GM12801 (cell line): ENCODE data around the gene DPH1.

Source experiments
- TF ChIP-seq, protein P1 (sequence below): IDR thresholded peaks from one replicate; pipeline ENCODE4 v1.5.1; 2011; ENCODE audit warnings: control low read depth; ENCODE audit not compliant: insufficient read length; ENCODE audit errors: extremely low read depth

The DPH1 gene

GRCh38 chr17:2064980-2065785 is 35.2 kb downstream of the DPH1 start:
- TF ChIP-seq, protein P1, sequence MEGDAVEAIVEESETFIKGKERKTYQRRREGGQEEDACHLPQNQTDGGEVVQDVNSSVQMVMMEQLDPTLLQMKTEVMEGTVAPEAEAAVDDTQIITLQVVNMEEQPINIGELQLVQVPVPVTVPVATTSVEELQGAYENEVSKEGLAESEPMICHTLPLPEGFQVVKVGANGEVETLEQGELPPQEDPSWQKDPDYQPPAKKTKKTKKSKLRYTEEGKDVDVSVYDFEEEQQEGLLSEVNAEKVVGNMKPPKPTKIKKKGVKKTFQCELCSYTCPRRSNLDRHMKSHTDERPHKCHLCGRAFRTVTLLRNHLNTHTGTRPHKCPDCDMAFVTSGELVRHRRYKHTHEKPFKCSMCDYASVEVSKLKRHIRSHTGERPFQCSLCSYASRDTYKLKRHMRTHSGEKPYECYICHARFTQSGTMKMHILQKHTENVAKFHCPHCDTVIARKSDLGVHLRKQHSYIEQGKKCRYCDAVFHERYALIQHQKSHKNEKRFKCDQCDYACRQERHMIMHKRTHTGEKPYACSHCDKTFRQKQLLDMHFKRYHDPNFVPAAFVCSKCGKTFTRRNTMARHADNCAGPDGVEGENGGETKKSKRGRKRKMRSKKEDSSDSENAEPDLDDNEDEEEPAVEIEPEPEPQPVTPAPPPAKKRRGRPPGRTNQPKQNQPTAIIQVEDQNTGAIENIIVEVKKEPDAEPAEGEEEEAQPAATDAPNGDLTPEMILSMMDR = no peak

DNA sequence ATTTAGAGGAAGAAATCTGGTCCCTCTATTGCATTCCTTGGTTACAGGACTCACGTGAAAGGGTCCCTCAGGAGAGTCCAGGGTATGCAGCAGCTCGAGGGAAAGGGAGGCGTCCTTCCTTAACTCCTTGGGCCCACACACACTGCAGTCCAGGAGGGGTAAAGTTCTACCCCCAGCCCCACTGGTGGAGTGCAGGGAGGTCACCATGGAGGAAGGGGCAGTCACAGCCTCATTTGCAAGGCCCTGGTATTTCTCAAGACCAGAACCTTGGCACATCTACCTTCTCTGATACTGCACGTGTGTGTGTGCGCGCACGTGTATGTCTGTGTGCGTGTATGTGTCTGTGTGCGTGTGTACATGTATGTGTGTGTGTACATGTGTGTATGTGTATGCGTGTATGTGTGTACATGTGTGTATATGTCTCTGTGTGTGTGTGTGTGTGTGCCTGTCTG is 36.0 kb downstream of the DPH1 start:
- TF ChIP-seq, protein P1 = no peak

- TF ChIP-seq, protein P1 = no peak
Measured at GRCh38 chr17:2067048-2067561, 37.2 kb downstream of the DPH1 start.

GRCh38 chr17:2067608-2068024 is 37.7 kb downstream of the DPH1 start:
- TF ChIP-seq, protein P1 = no peak

- TF ChIP-seq, protein P1 = no peak
Measured at GRCh38 chr17:2068031-2068518, 38.1 kb downstream of the DPH1 start.

GRCh38 chr17:2068519-2069051 is 38.6 kb downstream of the DPH1 start:
- TF ChIP-seq, protein P1 = no peak

GRCh38 chr17:2070241-2071023 is 40.5 kb downstream of the DPH1 start:
- TF ChIP-seq, protein P1 = no peak
